Neutrophil (primary cell): ENCODE results near the gene PPM1F.

Source experiments
- H3K27ac ChIP-seq: fragments of 200-600 bp; sonication (generic); 2 replicates; pipeline ENCODE4 v1.5.1; 2016; ENCODE audit warnings: mild to moderate bottlenecking, moderate library complexity
- H3K27me3 ChIP-seq: fragments of 200-600 bp; sonication (generic); 2 replicates; pipeline ENCODE4 v1.6.0; 2016; ENCODE audit warnings: mild to moderate bottlenecking
- H3K36me3 ChIP-seq: fragments of 200-600 bp; sonication (generic); 2 replicates; pipeline ENCODE4 v1.5.1; 2017
- H3K4me1 ChIP-seq, 2 experiments: fragments of 200-600 bp in 1 of 2; sonication (generic) in 1 of 2; 1 replicate in 1 of 2; 2 replicates in 1 of 2; pipeline versions ENCODE4 v1.5.1 to v1.6.1; 2013 to 2016; ENCODE audit warnings: low read depth in 1 of 2, low read length in 1 of 2, mild to moderate bottlenecking in 1 of 2, moderate library complexity in 1 of 2; ENCODE audit not compliant: control insufficient read depth in 1 of 2, insufficient read depth in 1 of 2
- H3K4me3 ChIP-seq, 2 experiments: fragments of 200-600 bp in 1 of 2; sonication (generic) in 1 of 2; 1 replicate in 1 of 2; 2 replicates in 1 of 2; pipeline ENCODE4 v1.5.1; 2013 to 2016; ENCODE audit warnings: low read depth in 1 of 2, low read length in 1 of 2, mild to moderate bottlenecking in 1 of 2, moderate library complexity in 1 of 2
- H3K9me3 ChIP-seq: fragments of 200-600 bp; sonication (generic); 2 replicates; pipeline ENCODE4 v1.5.1; 2016
- TF ChIP-seq, protein P1 (sequence below): fragments of 200-600 bp; sonication (generic); IDR thresholded peaks from 2 replicates; pipeline ENCODE4 v1.5.1; 2016; ENCODE audit warnings: antibody characterized with exemption

PPM1F gene

DNA sequence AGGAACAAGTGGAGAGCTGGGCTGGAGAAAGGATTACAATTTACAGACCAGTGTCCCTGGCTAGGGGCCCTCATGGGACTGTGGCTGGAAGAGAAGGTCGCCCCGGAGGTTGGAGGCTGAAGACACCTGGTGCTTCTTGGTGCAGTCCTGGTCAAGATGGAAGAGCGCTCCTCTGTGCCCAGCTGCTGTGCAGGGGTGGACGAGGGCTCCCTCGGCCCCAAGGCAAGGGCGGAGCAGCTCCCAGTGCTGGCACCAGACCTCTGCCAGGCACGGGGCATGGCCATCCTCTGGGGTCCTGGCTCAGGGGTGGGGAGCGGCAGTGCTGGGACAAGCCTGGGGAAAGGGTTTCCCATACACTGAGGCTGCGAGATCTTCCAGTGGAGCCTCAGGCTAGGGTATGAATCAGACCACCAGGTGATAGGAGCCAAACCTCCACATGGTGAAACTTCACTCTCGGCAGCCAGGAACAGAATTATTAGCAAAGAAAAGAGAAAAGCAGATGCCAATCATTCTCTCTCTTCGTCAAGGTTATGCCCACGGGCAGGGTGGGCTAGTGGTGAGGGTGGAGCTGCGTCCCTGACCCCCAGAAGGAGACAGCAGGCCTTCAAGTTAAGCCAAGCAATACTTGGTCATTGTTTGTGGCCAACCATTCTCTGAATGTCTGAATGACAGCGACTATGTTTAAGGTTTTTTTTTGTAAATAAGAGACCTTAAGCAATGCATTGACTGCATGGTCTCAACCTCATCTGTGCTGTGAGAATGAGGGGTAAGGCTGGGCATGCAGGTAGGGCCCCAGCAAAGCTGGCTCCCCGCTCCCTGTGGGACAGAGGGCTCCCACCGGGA is 32.1 kb downstream of the PPM1F start:
- H3K27ac ChIP-seq: peak overlapping the region; percentile 18
- TF ChIP-seq, protein P1, sequence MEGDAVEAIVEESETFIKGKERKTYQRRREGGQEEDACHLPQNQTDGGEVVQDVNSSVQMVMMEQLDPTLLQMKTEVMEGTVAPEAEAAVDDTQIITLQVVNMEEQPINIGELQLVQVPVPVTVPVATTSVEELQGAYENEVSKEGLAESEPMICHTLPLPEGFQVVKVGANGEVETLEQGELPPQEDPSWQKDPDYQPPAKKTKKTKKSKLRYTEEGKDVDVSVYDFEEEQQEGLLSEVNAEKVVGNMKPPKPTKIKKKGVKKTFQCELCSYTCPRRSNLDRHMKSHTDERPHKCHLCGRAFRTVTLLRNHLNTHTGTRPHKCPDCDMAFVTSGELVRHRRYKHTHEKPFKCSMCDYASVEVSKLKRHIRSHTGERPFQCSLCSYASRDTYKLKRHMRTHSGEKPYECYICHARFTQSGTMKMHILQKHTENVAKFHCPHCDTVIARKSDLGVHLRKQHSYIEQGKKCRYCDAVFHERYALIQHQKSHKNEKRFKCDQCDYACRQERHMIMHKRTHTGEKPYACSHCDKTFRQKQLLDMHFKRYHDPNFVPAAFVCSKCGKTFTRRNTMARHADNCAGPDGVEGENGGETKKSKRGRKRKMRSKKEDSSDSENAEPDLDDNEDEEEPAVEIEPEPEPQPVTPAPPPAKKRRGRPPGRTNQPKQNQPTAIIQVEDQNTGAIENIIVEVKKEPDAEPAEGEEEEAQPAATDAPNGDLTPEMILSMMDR: no peak
- peaks cover 66% of the 10 kb centered on the region for H3K36me3 ChIP-seq
- no peak overlapping the region for H3K4me3 ChIP-seq
- no peaks in the 10 kb centered on the region for H3K9me3 ChIP-seq
- H3K4me1 ChIP-seq: no peaks in the 10 kb centered on the region
- H3K27me3 ChIP-seq: no peaks in the 10 kb centered on the region

DNA sequence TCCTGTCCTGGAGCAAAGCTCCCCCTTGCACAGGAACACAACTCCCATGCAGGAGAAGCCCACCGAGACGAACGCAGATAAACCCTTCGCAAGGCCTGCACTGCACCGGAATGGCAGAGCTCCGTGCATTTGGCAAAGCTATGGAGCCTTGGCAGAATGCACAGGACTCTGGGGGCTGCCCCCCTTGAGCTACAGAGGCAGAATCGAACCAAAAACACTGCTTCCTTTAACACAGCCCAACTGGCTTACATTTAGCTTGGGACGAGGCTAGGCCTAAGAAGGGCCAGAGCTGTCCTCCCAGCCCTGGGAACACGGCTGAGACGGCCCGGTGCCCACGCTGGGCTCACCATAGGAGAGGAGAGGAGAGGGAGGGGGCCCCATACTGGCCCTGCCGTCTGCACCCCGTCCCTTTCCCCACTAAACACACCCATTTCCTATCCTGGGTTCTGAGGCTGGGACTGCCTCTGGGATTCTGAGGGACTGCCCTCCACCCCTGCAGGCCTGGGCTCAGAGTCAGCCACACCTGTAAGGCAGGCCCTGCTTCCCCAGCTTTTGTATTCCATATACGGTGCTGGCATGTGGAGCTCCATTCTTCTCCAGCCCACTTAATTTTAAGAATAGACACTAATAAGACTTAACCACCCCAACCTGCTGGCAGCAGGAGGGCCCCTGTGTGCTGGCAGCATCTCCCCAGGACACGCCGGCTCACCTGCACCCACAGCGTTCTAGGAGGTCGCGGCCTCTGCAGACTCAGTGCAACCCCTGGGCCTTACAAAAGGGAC is 32.9 kb downstream of the PPM1F start:
- no peaks in the 10 kb centered on the region for H3K4me1 ChIP-seq
- TF ChIP-seq, protein P1: no peak
- H3K4me3 ChIP-seq: no peak overlapping the region
- peaks cover 58% of the 10 kb centered on the region for H3K36me3 ChIP-seq
- peak overlapping the region; percentile 43 for H3K27ac ChIP-seq
- H3K27me3 ChIP-seq: no peaks in the 10 kb centered on the region
- no peaks in the 10 kb centered on the region for H3K9me3 ChIP-seq

DNA sequence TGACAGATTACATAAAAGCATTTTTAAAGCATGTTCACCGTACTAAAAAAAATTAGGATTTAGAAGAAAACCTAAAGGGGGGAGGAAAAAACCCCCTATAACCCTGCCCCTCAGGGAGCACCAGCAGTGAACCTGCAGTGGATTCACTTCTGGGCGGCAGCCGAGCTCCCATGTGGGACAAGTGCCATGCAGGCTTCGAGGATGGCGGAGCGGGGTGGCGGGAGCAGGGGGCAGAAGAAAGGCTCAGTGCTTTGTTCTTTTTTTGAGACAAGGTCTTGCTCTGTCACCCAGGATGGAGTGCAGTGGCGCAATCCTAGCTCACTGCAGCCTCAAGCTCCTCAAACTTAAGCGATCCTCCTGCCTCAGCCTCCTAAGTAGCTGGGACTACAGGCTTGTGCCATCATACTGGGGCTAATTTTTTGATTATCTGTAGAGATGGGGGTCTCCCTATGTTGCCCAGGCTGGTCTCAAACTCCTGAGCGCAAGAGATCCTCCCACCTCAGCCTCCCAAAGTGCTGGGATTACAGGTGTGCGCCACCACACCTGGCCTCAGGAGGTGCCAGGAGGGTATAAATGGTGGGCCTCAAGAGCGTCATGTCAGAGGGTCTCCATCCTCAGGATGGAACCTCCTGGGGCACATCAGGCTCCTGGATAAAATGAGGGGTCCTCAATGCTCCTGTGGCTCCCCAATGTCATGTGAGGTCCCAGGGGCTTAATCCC is 34.0 kb downstream of the PPM1F start:
- H3K4me1 ChIP-seq: no peaks in the 10 kb centered on the region
- TF ChIP-seq, protein P1: no peak
- no peak overlapping the region for H3K4me3 ChIP-seq
- H3K27ac ChIP-seq: no peak overlapping the region
- H3K27me3 ChIP-seq: no peaks in the 10 kb centered on the region
- H3K9me3 ChIP-seq: no peaks in the 10 kb centered on the region
- H3K36me3 ChIP-seq: peaks cover 49% of the 10 kb centered on the region

DNA sequence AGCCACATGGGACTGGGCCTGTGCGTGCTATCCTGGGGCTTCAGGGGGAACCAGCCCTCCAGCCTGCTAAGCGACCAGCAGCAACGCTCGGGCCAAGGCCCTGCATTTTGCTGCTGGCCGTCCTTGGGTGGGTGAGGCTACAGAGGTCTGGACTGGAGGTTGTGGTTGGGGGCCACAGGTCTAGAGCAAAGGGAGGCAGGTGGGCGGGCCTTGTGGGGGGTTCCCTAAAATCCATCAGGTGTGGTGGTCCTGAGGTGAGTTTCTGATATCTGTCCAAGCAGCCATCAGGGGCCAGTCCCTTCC is 34.7 kb downstream of the PPM1F start:
- Histone ChIP-seq H3K4me3 (no peak overlapping the region), H3K27me3 (no peaks in the 10 kb centered on the region), H3K4me1 (no peaks in the 10 kb centered on the region), H3K9me3 (no peaks in the 10 kb centered on the region), H3K36me3 (peaks cover 44% of the 10 kb centered on the region), H3K27ac (no peak overlapping the region)
- TF ChIP-seq, protein P1: no peak

DNA sequence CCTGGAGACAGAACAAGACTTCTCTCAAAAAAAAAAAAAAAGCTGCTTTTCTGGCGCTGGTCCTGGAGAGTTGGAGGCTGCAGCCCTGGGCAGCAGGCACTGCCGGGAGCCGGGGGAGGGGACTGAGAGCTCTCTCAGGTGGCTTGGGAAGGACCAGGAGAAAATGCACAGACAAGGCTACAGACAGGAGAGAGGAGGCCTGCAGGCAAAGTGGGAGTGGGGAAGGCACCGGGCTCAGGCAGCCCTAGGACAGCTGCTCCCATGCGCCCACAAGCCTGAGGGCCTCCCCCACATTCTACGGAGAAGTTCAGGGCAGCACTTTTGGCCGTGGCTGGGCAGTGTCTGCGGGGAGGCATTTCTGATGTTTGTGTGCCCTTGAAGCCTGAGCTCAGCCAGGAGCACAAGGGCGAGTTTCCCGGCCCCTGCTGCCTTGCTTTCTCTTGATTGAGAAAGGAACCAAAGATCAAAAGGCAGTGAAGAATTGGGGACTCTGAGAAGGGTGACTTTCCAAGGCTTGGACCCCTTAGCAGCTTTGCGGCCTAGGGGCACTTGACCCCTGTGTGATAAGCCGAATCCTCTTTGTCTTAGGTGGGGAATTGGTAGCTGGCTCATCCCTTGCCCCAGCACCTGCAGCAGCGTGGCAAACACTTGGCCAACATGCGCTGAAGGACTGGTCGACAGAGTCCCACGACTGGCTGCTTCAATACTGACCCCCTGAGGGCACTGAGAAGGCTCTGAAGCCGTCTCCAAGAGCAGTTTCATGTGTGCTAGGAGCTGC is 35.3 kb downstream of the PPM1F start:
- Histone ChIP-seq H3K9me3 (no peaks in the 10 kb centered on the region), H3K27ac (no peak overlapping the region), H3K4me3 (no peak overlapping the region), H3K27me3 (no peaks in the 10 kb centered on the region), H3K4me1 (no peaks in the 10 kb centered on the region), H3K36me3 (peaks cover 38% of the 10 kb centered on the region)
- TF ChIP-seq, protein P1: no peak
